HuH-7.5 (cell line): ENCODE measurements around the gene RASAL2.

Experiments used
- DNase-seq: peaks from one replicate; pipeline ENCODE4 v3.0.0; 2011; ENCODE audit warnings: low spot score

The RASAL2 gene

DNA sequence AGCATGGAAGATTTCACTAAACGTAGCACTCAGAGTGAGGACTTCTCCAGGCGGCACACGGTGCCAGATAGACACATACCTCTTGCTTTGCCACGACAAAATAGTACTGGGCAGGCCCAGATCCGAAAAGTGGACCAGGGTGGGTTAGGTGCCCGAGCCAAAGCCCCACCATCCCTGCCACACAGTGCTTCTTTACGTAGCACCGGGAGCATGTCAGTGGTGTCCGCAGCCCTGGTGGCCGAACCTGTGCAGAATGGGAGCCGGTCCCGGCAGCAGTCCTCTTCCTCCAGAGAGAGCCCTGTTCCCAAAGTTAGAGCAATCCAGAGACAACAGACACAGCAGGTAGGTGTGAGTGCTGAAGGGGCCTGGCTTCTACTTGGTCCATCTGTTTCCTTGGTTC lies 364.3 kb downstream of the RASAL2 start:
- no peak for DNase-seq

DNA sequence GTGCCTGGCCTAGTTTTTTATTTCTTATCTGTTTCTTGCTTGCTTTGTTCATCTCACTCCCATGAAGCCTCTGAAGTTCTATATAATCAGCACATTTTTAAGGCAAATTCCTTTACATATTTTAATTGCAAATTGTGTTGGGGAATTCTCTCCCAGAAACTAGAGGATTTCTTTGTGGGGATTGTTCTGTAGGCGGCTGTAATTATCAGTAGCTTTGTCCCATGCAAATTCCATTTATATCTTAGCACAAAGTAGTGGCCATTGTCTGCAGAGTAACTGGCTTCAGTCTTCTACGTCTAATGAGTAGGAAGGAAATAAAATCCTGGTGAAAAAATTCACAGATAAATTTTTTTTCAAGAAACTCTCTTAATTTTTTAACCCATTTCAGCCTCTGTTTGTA lies 367.2 kb downstream of the RASAL2 start:
- no peak for DNase-seq

DNA sequence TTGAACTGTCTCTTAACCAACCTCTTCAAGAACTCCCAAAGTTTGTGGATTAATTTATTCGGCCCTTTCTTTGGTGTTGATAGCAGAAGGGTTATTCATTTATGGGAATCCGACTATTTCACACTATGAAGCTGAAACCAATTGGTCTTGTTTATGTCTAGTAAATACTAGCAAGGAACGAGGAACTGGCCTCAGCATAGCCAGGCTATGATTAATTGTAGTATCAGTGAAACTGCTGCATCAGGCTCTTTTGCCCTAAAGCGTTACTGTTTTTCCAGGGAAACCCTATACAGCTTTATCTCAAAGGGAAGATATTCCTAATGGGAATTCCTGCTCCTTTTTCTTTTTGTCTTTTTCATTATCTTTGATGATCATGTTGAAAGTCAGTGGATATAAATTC lies 367.8 kb downstream of the RASAL2 start:
- DNase-seq, result no peak

DNA sequence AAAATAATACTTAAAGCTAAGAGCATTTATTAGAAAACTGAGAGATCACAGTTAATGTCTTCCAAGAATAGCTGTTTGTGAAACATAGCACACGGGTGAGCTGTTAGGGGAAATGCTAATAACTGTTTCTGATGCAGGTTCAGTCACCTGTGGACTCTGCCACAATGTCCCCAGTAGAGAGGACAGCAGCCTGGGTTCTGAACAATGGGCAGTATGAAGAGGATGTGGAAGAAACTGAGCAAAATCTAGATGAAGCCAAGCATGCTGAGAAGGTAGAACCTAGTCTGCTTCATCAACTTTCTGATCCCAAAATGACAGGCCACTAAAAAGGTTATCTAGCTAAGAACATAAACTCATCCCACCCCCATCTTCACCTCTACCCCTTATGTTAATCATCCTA lies 370.2 kb downstream of the RASAL2 start:
- DNase-seq, result no peak

DNA sequence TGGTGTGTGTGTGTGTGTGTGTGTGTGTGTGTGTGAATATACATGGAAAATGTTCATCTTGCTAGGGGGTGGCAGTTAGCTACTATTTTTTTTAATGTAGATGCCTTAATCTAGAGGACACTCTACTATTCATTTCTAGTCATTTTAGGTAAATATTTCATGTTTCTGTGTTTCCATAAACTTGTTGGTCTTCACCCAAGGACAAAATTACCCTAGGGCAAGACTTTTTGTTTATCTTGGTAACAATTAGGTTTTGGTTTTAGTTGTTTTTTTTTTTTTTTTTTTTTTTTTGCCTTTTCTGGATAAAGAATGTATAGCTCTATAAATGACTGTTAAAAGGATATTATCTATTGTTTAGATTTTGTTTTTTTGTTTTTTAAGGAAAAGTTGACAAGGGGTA lies 370.7 kb downstream of the RASAL2 start:
- DNase-seq, result no peak

DNA sequence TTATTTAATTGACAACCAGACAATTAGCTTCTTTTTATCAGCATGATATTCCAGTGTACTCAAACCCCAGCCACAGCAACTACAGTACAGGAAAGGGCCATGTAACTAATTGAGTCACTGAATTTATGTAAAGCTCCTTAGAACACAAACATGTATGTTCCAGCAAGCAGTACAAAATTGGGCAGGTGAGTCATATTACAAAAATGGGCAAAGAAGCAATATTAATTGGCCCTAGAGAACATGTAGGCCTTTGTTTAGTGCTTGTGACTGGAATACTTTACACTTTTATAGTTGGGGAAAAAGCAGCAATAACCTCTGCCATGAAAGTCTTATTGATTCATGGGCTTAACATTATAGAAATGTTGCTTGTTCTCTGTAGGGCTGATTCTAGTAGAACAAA lies 371.1 kb downstream of the RASAL2 start:
- DNase-seq, result no peak

DNA sequence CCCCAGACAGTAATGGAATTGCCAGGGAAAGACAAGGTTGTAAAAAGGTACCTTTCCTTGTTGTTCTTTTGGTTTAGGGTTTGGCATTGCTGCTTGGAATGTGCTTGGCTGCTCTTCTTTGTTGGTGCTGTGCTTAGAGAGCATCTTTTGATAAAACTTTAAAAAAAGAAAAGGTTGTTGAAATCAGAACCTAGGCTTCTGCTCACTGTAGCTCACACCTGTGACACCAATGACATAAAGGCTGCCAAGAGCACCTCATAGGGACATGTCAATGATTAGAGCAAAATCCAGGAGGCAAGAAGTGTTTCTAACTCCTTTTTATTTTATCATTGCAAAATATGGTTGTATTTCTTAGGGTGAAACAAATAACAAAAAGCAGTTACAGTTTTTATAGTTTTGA lies 373.9 kb downstream of the RASAL2 start:
- no peak for DNase-seq

DNA sequence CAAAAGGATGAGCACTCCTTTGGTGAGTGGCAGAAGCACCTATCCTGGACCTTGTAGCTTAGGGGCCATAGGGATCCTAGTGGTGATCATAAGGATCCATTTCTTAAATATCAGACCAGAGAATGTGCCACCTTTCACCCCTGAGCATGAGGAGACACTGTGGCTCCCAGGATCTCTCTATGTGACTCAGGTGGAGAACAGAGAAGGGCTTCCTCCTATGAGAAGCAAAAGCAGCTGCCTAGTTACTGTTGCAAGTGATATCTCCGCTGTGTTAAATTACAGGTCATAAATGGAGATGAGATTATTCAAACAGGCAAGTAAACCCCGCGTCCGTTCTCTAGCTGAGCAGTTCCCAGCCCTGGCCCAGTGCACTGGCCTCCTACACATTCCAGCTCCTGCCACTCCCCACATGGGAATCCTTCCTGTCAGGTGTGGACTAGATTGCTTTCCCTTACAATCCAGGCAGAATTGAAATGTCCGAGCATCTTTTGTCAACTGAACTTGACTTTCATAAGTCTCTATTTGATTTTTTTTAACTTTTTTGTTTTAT lies 376.6 kb downstream of the RASAL2 start:
- DNase-seq, result no peak

DNA sequence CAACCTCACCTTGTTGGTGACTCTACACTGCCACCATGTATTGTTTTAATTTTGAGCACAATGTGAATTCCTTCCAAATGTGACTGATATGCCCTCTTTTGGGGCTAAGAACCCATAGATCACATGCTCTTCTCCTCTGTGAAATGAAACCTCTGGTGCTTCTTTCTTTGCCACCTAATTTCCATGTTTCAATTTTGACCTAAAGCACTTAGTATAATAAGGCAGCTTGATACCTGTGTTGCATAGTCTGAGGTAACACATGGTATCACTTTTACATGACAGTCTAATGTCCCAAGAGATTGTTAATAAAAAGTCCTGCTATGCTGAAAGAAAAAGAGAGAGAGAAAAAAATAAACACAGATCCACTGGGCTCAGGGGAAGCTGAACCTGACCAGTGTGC lies 378.6 kb downstream of the RASAL2 start:
- no peak for DNase-seq

DNA sequence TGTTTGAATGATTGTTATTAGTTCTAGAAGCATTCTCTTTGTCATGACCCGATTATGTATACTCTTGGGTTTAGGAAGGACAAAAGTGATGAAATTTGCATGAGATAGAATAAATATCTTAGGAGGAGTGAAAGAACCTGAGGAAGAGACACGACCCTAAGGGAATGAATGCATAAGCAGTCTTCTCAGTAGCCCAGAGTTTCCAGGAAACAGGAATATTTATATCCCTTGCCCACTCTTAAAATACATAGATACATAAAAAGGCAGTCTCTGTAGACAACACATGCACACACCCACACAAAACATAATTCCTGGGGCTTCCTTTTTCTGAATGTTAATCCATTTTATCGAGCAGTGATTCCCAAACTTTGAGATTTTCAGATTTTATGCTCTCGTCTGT lies 383.5 kb downstream of the RASAL2 start:
- DNase-seq, result no peak

DNA sequence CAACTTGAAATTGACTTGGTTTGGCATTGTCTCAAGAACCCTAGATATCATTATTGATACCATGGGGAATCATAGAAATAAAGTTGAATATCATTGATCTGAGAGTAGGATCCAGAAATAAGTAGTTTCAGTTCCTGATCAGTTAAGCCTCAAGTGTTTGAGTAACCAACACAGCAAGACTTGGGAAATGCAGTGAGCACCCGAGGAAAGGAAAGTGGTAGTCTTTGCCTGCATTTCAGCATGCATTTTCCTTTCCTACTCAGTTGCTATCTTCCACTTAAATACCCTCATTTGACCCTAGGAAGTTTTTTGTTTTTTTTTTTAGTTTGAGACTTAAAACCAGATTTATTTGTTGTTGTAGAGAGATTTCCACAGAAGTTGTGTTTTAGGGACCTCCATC lies 383.9 kb downstream of the RASAL2 start:
- DNase-seq, result no peak

DNA sequence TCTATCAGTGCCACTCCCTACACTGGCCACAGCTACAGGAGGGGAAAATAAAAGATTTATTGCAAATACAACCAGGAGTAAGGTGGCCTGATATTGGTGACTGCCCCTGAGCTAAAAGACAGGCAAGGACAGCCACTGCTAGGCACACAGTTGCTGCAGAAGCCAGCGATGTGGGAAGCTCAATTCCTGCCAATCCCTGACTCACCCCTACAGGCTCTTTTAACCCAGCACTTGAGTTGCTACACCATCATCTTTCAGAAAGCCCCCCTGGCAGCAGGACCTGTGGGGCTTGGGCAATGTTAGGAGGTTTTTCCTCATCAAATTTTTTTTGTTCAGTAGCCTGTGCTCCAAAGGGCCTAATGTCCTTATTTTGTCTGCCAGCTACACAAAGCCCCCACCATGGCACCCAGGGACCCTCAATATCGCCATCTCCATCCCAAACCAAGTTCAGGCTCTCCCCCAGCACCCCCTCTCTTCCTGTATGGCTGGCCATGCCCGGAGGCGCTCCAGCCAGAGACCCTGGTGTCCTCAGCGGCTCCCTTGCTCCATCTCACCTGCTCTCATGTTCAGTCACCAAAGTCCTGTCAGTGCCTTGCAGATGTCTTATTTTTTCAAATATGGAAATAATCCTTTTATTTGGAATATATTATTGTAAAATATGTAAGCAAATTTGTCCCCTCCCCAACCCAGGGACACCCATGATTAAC lies 389.5 kb downstream of the RASAL2 start:
- no peak for DNase-seq

DNA sequence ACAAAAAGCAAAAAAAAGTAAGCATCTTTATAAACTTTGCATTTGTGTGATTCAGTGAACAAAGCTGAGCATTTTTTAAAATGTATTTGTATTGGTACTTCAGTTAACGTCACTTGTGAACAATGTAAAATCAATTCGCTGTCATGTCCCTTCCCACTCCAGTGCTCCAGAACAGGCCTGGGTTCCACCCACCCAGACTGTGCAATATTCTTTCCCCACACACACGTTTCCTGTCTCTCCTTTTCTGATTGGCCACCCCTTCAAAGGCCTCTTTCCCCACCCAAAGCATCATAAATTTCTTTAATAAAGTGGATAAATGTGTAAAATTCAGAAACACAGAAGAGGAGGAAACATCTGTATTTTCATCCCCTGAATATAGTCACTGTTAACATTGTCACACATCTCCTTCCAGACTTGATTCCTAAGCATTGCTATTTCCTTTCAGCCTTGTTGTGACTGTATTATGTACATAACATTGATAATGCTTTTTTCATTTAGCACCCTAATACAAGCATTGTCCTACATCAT lies 390.9 kb downstream of the RASAL2 start:
- no peak for DNase-seq

DNA sequence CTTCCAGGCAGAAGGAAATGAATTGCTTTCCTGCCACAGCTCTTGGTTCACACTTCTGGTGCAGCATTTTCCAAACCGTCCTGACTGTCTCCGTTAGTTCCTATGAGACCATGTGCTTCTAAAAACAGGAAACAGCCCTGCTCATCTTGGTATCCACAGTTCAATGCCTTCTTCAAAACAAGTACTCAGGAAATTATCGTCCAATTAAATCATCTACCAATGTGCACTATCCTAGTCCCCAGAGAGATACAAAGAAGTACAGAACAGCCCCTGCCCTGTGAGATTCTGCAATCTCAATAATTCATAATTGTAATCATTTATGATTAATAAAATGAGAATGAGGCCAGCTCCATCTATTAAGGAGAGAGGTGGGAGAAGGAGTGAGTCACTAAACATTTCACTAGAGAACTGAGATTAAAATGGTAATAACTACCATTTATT lies 391.7 kb downstream of the RASAL2 start:
- DNase-seq, result no peak

DNA sequence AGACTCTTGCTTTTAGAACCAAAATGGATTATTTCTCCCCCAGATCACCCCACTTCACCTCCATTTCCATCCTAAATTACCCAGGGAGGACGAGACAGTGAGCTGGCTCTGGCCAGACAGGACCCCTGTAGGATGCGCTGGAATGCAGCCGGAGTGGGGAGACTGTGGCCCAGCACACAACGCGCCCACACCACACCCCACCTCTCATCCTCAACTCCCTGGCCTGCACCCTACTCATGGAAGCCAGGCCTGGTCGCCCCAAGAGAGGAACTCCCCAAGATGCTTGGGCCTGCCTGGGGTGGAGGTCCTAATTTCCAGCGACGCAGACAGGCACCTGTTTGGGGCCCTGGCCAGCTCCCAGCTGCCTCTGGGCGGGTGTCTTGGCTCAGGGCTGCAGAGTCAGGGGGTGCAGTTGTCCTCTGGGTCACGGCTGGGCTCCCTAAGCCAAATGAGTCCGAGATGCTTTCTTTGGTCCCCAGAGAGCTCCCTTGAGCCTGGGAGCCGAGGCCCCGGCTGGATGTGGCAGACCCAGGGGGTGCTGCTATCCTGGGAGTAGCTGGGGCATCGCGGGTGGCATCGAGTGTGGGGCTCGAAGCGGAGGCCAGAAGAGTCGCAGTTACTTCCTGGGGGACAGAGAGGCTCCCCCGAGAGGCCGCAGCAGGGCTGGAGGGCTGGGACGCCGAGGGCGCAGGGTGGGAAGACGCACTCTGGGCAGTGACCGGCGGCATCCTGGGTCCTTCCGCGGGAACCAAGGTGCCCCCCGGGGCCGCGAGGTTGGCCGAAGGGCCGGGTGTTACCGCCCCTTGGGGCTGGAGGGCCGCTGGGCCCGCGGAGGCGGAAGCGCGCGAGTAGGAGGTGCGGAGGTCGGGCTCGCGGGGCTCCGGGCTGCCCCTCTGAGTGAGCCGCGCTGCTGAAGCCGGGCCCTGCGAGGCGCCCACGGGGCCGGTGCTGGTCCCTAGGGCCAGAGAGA lies 392.5 kb downstream of the RASAL2 start:
- DNase-seq, result no peak

DNA sequence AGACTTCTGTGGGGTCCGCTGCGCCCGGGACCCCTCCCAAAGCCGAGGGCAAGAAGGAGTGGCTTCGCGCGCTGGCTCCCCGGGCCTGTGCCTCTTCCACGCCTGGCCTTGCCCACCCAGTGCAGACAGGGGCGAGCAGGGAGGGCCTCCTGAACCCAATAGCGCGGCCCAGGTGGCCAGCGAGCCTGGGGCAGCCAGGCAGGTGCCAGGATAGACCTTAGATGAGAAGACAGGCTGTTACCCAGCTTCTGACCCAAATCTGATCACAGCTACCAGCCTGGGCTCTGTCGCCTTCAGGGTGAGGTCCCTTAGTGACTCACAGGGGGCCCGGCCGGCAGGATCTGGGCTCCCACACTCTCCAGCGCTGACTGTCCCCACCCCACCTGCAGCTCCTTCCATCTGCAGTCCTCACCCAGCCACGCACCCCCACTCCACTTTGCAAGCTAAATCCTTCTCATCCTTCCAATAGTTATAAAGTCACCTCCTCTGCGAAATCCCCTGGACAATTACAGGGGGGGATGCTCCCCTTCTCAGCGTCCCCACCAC lies 393.2 kb downstream of the RASAL2 start:
- no peak for DNase-seq

DNA sequence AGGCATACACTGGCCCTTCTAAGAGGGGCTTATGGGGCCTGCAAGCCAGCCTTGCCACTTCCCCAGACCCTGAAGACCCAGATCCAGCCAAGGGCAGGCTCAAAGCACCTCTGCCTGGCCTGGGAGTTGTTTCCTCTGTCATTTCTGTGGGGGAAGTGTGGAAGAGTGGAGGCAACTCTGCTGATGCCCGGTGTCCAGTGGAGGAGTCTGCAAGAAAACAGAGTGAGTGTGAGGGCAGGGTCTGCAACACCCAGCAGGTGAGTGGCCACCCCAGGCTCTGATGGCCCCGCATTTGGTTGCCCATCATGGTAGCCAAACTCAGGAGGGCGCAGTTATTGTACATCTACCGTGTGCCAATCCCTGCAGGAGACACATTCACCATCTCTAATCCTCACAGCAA lies 394.5 kb downstream of the RASAL2 start:
- no peak for DNase-seq

DNA sequence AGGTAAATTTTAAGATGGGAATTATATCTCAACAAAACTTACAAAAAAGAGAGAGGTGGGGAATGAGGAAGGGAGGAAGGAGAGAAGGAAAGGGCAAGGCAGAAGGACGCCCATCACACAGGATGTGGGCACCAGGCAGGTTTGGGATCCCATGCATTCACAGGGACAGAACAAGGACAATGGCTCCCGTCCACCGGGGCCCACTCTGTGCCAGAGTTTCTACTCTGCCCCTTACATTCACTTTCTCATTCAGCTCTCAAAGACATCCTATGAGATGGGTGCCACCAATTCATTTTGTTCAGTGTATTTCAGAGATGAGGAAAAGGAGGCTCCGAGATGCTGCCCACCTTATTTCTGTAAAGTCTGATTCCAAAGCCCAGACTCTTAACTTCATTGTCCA lies 395.5 kb downstream of the RASAL2 start:
- no peak for DNase-seq

DNA sequence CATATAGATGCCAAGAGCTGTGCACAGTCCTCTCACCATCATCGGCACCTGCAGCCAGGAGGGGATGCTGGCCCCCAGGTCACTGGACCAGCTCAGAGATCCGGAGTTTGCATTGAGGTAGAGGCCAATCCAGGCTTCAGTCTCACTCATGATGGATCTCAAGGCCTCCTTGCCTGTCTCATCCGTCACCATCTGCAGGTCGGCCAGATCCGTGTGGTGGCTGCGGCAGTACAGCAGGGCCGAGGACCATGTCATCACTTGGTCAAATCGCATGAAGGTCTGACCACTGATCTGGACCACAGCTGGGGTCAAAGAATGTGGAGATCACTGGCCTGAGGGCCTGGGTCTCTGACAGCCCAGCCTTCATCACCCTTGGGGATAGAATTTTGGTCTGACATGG lies 396.2 kb downstream of the RASAL2 start:
- DNase-seq, result no peak

DNA sequence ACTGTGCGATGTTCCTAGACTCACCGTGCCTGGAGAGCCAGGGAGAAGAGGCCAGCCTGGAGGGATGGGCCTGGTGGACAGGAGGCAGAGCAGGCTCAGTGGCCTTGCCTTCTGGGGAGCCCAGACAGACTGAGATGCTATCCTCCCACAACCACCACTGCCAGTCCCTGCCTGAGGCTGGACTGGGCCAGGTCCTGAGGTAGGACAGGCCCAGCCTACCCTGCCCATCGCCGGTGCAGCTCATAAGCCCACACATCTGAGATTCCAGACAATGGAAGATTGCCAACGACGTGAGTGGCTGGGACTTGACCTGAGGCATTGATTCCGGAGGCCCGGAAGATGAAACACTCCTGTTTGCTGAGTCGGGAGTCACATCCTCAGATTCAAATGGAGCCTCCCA lies 397.1 kb downstream of the RASAL2 start:
- DNase-seq, result no peak

DNA sequence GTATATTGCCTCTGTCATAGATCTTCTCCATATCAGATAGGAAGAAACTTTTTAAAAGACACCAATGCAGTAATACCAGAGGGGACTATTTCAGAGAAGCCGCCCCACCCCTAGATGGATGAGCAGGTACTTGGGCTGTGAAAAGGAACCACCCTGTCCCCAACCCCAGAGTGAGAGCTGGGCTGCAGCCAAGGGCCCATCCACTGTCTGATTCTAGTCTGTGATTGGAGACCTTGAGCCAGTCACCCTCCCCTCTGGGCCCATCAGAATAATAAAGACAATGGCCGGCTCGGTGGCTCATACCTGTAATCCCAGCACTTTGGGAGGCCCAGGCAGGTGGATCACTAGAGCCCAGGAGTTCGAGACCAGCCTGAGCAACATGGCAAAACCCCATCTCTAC lies 397.8 kb downstream of the RASAL2 start:
- DNase-seq, result no peak

DNA sequence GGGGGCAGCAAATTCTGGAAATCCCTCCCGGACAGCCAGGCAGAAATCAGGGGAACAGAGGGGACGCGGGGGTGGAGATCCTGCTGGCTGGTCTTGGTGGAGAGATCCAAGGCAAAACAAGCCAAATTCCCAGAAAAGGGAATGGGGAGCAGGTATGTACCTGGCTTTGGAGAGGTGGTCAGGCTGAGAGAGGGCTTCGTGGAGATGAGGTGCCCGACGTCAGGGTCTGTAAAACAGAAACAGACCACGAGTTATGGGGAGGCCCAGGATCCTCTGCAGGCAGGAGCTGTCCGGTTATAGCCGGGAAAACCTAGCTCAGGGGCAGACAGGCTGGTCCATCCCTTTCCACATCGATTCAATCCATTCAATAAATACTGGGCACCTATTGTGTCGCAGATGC lies 398.4 kb downstream of the RASAL2 start:
- DNase-seq, result no peak

DNA sequence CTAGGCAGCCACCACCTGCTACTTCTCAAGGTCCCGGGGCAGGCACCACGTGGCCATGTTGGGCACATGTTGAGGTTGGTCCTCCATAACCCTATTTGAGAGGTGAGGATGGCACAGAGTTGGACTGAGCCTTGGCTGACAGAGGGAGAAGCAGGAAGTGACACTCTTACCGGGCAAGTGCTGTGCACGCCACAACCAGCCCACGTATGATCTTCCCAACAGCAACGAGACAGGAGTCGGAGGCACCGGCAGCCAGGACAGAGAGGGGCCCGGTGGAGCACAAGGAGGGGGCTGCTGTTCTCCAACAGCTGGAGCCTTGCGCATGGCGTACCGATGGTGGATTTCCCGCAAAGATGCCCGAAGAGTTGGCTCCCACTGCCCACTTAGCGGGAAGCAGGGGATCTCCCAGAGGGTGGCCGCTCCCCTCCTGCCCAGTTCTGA lies 399.4 kb downstream of the RASAL2 start:
- DNase-seq, result no peak
